H1 (cell line): ENCODE data around the gene NECTIN1. TPM values are rescaled to one million over a fixed set of nuclear protein-coding genes. Genes with fewer than 3 reads are reported as not detected.
A peak's percentile ranks its signal among the peaks of the same experiment; 100 is the strongest.

Source experiments
- CTCF ChIA-PET: fragments of 300-600 bp; sonication (Branson Sonifier 250); formaldehyde crosslinking; loops from one replicate; lab custom pipeline; 2021; ENCODE audit not compliant: partially characterized antibody; lab: Charles Lee
- POLR2A ChIA-PET: fragments of 300-600 bp; sonication (Branson Sonifier 250); formaldehyde crosslinking; loops from one replicate; lab custom pipeline; 2021; ENCODE audit warnings: inconsistent platforms; ENCODE audit not compliant: partially characterized antibody; lab: Charles Lee
- DNase-seq, 2 experiments: peaks; one replicate each; pipeline versions ENCODE4 v3.0.0 to v3.0.0-alpha.2; 2010 to 2022; ENCODE audit warnings: low spot score in 2 of 2, low read depth in 1 of 2, mixed read lengths in 1 of 2
- FAIRE-seq: peaks from 2 replicates; lab custom pipeline; 2011; peaks lifted over from hg19 to GRCh38; lab: Jason Lieb, UNC
- H2AFZ ChIP-seq: 2 replicates; pipeline ENCODE4 v1.8.1; 2012; ENCODE audit warnings: low read length, inconsistent platforms
- H2AK5ac ChIP-seq: 2 replicates; pipeline ENCODE4 v1.6.1; 2013; ENCODE audit warnings: low read depth, low read length
- H2BK120ac ChIP-seq: replicated peaks from 2 replicates; pipeline ENCODE3; 2013; ENCODE audit warnings: low read depth, low read length, inconsistent platforms
- H2BK12ac ChIP-seq: 2 replicates; pipeline ENCODE4 v1.6.1; 2013; ENCODE audit warnings: low read depth, low read length
- H2BK15ac ChIP-seq: 2 replicates; pipeline ENCODE4 v1.6.1; 2013; ENCODE audit warnings: low read length
- H2BK20ac ChIP-seq: 2 replicates; pipeline ENCODE4 v1.6.1; 2013; ENCODE audit warnings: low read length
- H2BK5ac ChIP-seq: 2 replicates; pipeline ENCODE4 v1.6.1; 2013; ENCODE audit warnings: low read depth, low read length
- H3K14ac ChIP-seq: 2 replicates; pipeline ENCODE4 v1.6.1; 2013; ENCODE audit warnings: inconsistent platforms; ENCODE audit not compliant: insufficient read length
- H3K18ac ChIP-seq: 2 replicates; pipeline ENCODE4 v1.6.1; 2013; ENCODE audit warnings: low read length; ENCODE audit errors: extremely low read depth
- H3K23ac ChIP-seq: 2 replicates; pipeline ENCODE4 v1.6.1; 2013; ENCODE audit warnings: inconsistent platforms; ENCODE audit not compliant: insufficient read length
- H3K23me2 ChIP-seq: 2 replicates; pipeline ENCODE4 v1.6.1; 2013; ENCODE audit warnings: low read depth, low read length
- H3K27ac ChIP-seq: 2 replicates; pipeline ENCODE4 v1.6.1; 2011; ENCODE audit warnings: low read depth, low read length, inconsistent platforms
- H3K27me3 ChIP-seq, 4 experiments: replicated peaks in 1 of 4; 1 replicate in 1 of 4; 2 replicates in 3 of 4; pipeline versions ENCODE4 v1.6.1 to v1.8.1; 2011 to 2013; ENCODE audit warnings: low read length in 3 of 4, mild to moderate bottlenecking in 3 of 4, inconsistent platforms in 2 of 4, mixed read lengths in 2 of 4, moderate library complexity in 1 of 4; ENCODE audit not compliant: control insufficient read depth in 3 of 4, insufficient read depth in 3 of 4; ENCODE audit errors: extremely low read depth in 1 of 4
- H3K36me3 ChIP-seq, 4 experiments: 2 replicates each; pipeline versions ENCODE4 v1.6.1 to v1.8.1; 2011 to 2013; ENCODE audit warnings: mild to moderate bottlenecking in 4 of 4, low read length in 3 of 4, moderate library complexity in 2 of 4, control low read depth in 1 of 4, inconsistent platforms in 1 of 4; ENCODE audit not compliant: insufficient read depth in 4 of 4, control insufficient read depth in 2 of 4
- H3K4ac ChIP-seq: replicated peaks from 2 replicates; pipeline ENCODE3; 2013; ENCODE audit warnings: low read length, low read depth, mixed read lengths, inconsistent platforms; ENCODE audit not compliant: insufficient read length
- H3K4me1 ChIP-seq, 4 experiments: replicated peaks in 1 of 4; 1 replicate in 1 of 4; 2 replicates in 3 of 4; pipeline versions ENCODE4 v1.6.1 to v1.8.1; 2011 to 2013; ENCODE audit warnings: low read length in 3 of 4, inconsistent platforms in 2 of 4, mixed read lengths in 1 of 4; ENCODE audit not compliant: insufficient read depth in 4 of 4, control insufficient read depth in 3 of 4
- H3K4me2 ChIP-seq, 2 experiments: 2 replicates each; pipeline versions ENCODE4 v1.6.1 to v1.8.1; 2011 to 2013; ENCODE audit warnings: low read depth in 2 of 2, low read length in 2 of 2, control low read depth in 1 of 2, inconsistent platforms in 1 of 2, mild to moderate bottlenecking in 1 of 2; ENCODE audit not compliant: insufficient read depth in 1 of 2
- H3K4me3 ChIP-seq, 4 experiments: fragments of 200-600, 300-600 bp in 1 of 4; sonication (generic), shearing (Covaris generic), sonication (Bioruptor Twin) in 1 of 4; 2 replicates each; pipeline versions ENCODE4 v1.5.1 to v1.8.1; 2011 to 2016; ENCODE audit warnings: low read length in 4 of 4, low read depth in 3 of 4, control low read depth in 2 of 4, inconsistent platforms in 2 of 4, mild to moderate bottlenecking in 2 of 4, mixed read lengths in 1 of 4, moderate library complexity in 1 of 4; ENCODE audit not compliant: insufficient read depth in 2 of 4; ENCODE audit errors: extremely low read depth in 1 of 4
- H3K56ac ChIP-seq: replicated peaks from 2 replicates; pipeline ENCODE3; 2013; ENCODE audit warnings: low read depth, mild to moderate bottlenecking, mixed read lengths, low read length, inconsistent platforms; ENCODE audit not compliant: insufficient read length
- H3K79me1 ChIP-seq: 2 replicates; pipeline ENCODE4 v1.6.1; 2013; ENCODE audit warnings: low read depth, low read length, control low read depth
- H3K79me2 ChIP-seq, 2 experiments: 2 replicates each; pipeline versions ENCODE4 v1.6.1 to v1.8.1; 2012 to 2013; ENCODE audit warnings: low read length in 2 of 2, mild to moderate bottlenecking in 2 of 2, inconsistent platforms in 1 of 2; ENCODE audit not compliant: insufficient read depth in 2 of 2, control insufficient read depth in 1 of 2
- H3K9ac ChIP-seq, 4 experiments: replicated peaks in 1 of 4; 1 replicate in 1 of 4; 2 replicates in 3 of 4; pipeline versions ENCODE4 v1.6.1 to v1.8.1; 2011 to 2013; ENCODE audit warnings: low read depth in 3 of 4, low read length in 3 of 4, control low read depth in 2 of 4, mild to moderate bottlenecking in 2 of 4, moderate library complexity in 2 of 4, inconsistent platforms in 1 of 4; ENCODE audit errors: extremely low read depth in 1 of 4
- H3K9me3 ChIP-seq, 2 experiments: 2 replicates each; pipeline versions ENCODE4 v1.6.1 to v1.8.1; 2012 to 2013; ENCODE audit warnings: mild to moderate bottlenecking in 2 of 2, moderate library complexity in 2 of 2, control low read depth in 1 of 2, inconsistent platforms in 1 of 2, low read depth in 1 of 2, low read length in 1 of 2, mixed read lengths in 1 of 2; ENCODE audit not compliant: insufficient read depth in 2 of 2
- H4K20me1 ChIP-seq, 2 experiments: replicated peaks in 1 of 2; 2 replicates each; pipeline versions ENCODE3 to v1.8.1; 2011 to 2013; ENCODE audit warnings: inconsistent platforms in 2 of 2, low read length in 2 of 2, mild to moderate bottlenecking in 1 of 2; ENCODE audit not compliant: insufficient read depth in 2 of 2, control insufficient read depth in 1 of 2
- H4K5ac ChIP-seq: 2 replicates; pipeline ENCODE4 v1.6.1; 2013; ENCODE audit warnings: low read length, low read depth, mixed read lengths, inconsistent platforms; ENCODE audit not compliant: insufficient read length
- H4K8ac ChIP-seq: 2 replicates; pipeline ENCODE4 v1.8.0; 2013; ENCODE audit warnings: mild to moderate bottlenecking, moderate library complexity, low read length, inconsistent platforms; ENCODE audit not compliant: insufficient read depth; ENCODE audit errors: extremely low read depth
- H4K91ac ChIP-seq: replicated peaks from 2 replicates; pipeline ENCODE3; 2013; ENCODE audit warnings: low read length, mixed read lengths, inconsistent platforms; ENCODE audit not compliant: insufficient read length
- ASH2L ChIP-seq: fragments of 200-600, 300-600 bp; sonication (generic); IDR thresholded peaks from one replicate; pipeline ENCODE4 v1.7.1; 2017; ENCODE audit warnings: low read length
- CREB1 ChIP-seq: IDR thresholded peaks from 2 replicates; pipeline ENCODE4 v1.6.1; 2012; ENCODE audit warnings: inconsistent platforms
- POLR2AphosphoS5 ChIP-seq: IDR thresholded peaks from 2 replicates; pipeline ENCODE4 v1.6.1; 2011; ENCODE audit warnings: low read depth, low read length
- POU5F1 ChIP-seq: IDR thresholded peaks from 2 replicates; pipeline ENCODE4 v1.6.1; 2011; ENCODE audit warnings: low read depth, mild to moderate bottlenecking, low read length, moderate library complexity
- RXRA ChIP-seq: IDR thresholded peaks from 2 replicates; pipeline ENCODE4 v1.6.1; 2011; ENCODE audit warnings: low read depth, mild to moderate bottlenecking, low read length, moderate library complexity; ENCODE audit not compliant: insufficient read depth
- SIX5 ChIP-seq: IDR thresholded peaks from 2 replicates; pipeline ENCODE4 v1.6.1; 2011; ENCODE audit warnings: mild to moderate bottlenecking, low read depth, low read length
- TCF12 ChIP-seq: IDR thresholded peaks from 2 replicates; pipeline ENCODE4 v1.6.1; 2011; ENCODE audit warnings: low read depth, mild to moderate bottlenecking, low read length
- WGBS, 2 experiments: shearing (Covaris generic) in 1 of 2; methylation state at CpG; one replicate each; pipeline versions ENCODE4 v1.1.6 to v1.1.7; 2013 to 2015; ENCODE audit warnings: low lambda C conversion rate in 2 of 2, mixed read lengths in 2 of 2, inconsistent platforms in 1 of 2, low coverage in 1 of 2, missing lambda C conversion rate in 1 of 2; ENCODE audit not compliant: insufficient replicate concordance in 2 of 2, insufficient coverage in 1 of 2, insufficient read length in 1 of 2; ENCODE audit errors: extremely low coverage in 1 of 2, missing lambda C conversion rate in 1 of 2; 5-methylcytosine and 5-hydroxymethylcytosine counted together
- polyA plus RNA-seq, 7 experiments: library from polyadenylated mRNA; depleted of rRNA in 3 of 7; stranded (reverse) in 5 of 7; unstranded in 2 of 7; fragments of >200 nt in 5 of 7; fragments of 200-250 nt in 2 of 7; gene quantifications; 1 replicate in 5 of 7; 2 replicates in 1 of 7; 4 replicates in 1 of 7; pipeline versions ENCODE4 v1.2.1 to v1.2.3, GENCODE V29; 2011 to 2013; ENCODE audit warnings: missing spikeins in 2 of 7, mixed read lengths in 2 of 7
- total RNA-seq: library from RNA; stranded (reverse); fragmentation: NEBNext Ultra II Directional; extraction: Animal tissue kit (Norgen Biotek cat#: 25700); gene quantifications from 2 replicates; pipeline ENCODE4 v1.2.1, GENCODE V29; 2021

NECTIN1 gene
- total and polyA plus RNA-seq, 2 of the 8 experiments (the other 6 are each of a cell fraction or from before 2014, with no cell fraction given): 43.2 to 97.7 TPM

GRCh38 chr11:119712459-119713358, 16.3 kb downstream of the NECTIN1 start:
- Histone ChIP-seq H2BK120ac (no peak overlapping the region), H4K91ac (no peak overlapping the region), H3K79me2 (peaks cover 8 to 88% of the 10 kb centered on the region in 2 experiments; a peak in 3 of 4 replicates), H3K4me3 (no peak overlapping the region), H3K23ac (no peak overlapping the region), H4K20me1 (peaks cover 65 to 79% of the 10 kb centered on the region in 2 experiments), H3K14ac (no peak overlapping the region), H3K56ac (no peak overlapping the region), H3K27ac (no peak overlapping the region), H2BK5ac (no peak overlapping the region), H3K4ac (no peak overlapping the region), H2BK20ac (no peak overlapping the region), H3K9ac (no peak overlapping the region), H3K23me2 (no peaks in the 10 kb centered on the region), H2BK15ac (no peak overlapping the region), H3K4me2 (no peak overlapping the region), H4K5ac (no peak overlapping the region), H3K36me3 (no peaks in the 10 kb centered on the region), H3K18ac (no peak overlapping the region; the same call in 1 of the 2 replicates), H3K27me3 (no peaks in the 10 kb centered on the region), H2BK12ac (no peak overlapping the region), H3K79me1 (peaks cover 42% of the 10 kb centered on the region), H3K9me3 (no peaks in the 10 kb centered on the region), H4K8ac (no peak overlapping the region), H2AK5ac (no peak overlapping the region), H2AFZ (no peak overlapping the region), H3K4me1 (peaks cover 2 to 49% (median 17%) of the 10 kb centered on the region in 4 experiments)
- ChIA-PET POLR2A (interaction anchor here (1.2 kb wide), 1 partner anchor 9 kb away, joined by 3 read pairs; no protein-coding TSS in a partner anchor), CTCF (interaction anchor here (0.7 to 14.0 kb wide), 11 partner anchors 7 to 112 kb away, joined by 3 to 171 read pairs (median 3); partner anchors contain the start of gene NECTIN1)
- DNase-seq: no peak
- FAIRE-seq: no peak
- TF ChIP-seq POU5F1: no peak
- no peak for TF ChIP-seq ASH2L
- no peak for TF ChIP-seq CREB1
- no peak for TF ChIP-seq RXRA
- TF ChIP-seq POLR2AphosphoS5: peak; percentile 61
- no peak for TF ChIP-seq TCF12
- no peak for TF ChIP-seq SIX5
- 80% methylated on average over 10 of the region's 10 CpGs; no CpG with 5 or more reads in 1 of the 2 experiments for WGBS, 2 experiments
